HG03095 (cell line): Measurements from ENCODE around the gene HNRNPA2B1.
"Not testable (repeated sequence)": the region's sequence is repeated elsewhere in the genome, so short reads cannot be mapped to it uniquely, and the experiment has no call there.

Experiments
- ATAC-seq: cut with Tn5 transposase; IDR thresholded peaks from one replicate; pipeline ENCODE4 v1.9.1; 2021; ENCODE audit warnings: moderate library complexity; ENCODE audit not compliant: unreplicated experiment

The HNRNPA2B1 gene

GRCh38 chr7:26147646-26148306 lies 52.8 kb downstream of the HNRNPA2B1 start:
- not testable (repeated sequence) for ATAC-seq

DNA sequence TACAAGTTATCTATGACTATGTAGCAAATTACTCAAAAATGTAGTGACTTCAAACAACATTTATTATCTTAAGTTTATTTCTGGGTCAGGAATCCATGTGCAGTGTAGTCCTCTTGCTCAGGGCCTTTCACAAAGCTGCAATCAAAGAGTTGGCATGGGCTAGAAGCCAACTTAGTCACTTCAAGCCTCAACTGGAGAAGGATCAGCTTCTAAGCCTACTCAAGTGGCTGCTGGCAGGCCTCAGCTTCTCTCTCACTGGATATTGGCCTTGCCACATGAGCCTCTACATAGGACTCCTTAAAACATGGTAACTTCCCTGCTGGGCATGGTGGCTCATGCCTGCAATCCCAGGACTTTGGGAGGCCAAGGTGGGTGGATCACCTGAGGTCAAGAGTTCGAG lies 53.5 kb downstream of the HNRNPA2B1 start:
- ATAC-seq, result no peak

DNA sequence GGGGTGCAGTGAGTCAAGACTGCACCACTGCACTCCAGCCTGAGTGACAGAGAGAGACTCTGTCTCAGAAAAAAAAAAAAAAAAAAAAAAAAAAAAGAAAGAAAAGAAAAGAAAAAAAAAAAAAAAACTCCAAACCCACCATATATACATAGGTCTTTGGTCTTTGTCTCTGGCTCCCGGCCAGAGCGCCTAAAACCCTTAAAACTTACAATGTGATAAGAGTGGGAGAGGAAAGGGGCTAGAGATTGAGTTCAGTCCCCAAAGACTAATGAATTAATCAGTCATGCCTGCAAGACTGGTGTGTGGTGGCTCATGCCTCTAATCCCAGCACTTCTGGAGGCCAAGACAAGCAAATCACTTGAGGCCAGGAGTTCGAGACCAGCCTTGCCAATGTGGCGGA lies 55.3 kb downstream of the HNRNPA2B1 start:
- no peak for ATAC-seq

DNA sequence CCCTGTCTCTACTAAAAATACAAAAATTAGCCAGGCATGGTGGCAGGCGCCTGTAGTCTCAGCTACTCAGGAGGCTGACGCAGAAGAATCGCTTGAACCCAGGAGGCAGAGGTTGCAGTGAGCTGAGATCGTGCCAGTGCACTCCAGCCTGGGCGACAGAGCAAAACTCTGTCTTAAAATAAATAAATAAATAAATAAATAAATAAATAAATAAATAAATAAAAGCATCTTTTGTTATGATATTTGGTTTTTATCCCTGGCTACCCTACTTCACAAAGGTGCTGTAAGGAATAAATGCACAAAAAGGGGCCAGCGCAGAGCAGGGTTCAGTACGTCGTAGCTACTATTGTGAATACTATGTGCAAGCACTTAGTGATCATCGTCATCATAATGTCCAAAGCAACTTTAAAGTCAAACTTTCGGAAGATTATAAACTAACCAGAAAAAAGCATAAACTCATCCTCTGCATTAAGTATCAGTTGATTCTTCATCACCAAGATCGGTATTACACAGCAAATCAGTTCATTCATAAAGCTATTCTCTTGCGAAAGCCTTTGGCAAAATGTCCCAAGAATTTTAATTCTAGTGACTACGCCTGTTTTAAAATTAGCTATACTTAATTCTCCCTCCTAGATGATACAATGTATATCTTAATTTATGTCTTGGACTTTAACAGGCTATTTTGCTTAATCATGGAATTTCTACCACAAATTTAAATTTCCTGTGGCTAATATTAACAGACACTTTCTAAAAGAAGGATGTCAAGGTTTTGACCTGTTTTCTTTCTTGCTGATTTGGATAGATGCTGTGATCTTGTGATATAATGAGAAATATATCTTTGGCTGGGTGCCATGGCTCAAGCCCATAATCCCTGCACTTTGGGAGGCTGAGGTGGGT lies 56.1 kb downstream of the HNRNPA2B1 start:
- no peak for ATAC-seq

- ATAC-seq, result no peak
These were observed 57.1 kb downstream of the HNRNPA2B1 start for GRCh38 chr7:26143298-26144048.

GRCh38 chr7:26141077-26141476 lies 59.5 kb downstream of the HNRNPA2B1 start:
- ATAC-seq, result no peak

GRCh38 chr7:26140380-26140779 lies 60.2 kb downstream of the HNRNPA2B1 start:
- no peak for ATAC-seq
